ENCODE measurements around the gene MARK3. TPM values are rescaled to one million over a fixed set of nuclear protein-coding genes. Genes with fewer than 3 reads are reported as not detected.
"Not testable (repeated sequence)": the region's sequence is repeated elsewhere in the genome, so short reads cannot be mapped to it uniquely, and the experiment has no call there.

MARK3 gene
- polyA plus RNA-seq, 1 donor: 157 TPM

GRCh38 chr14:103525430-103526246 lies 140.4 kb downstream of the MARK3 start:
- not testable (repeated sequence) for DNase-seq

GRCh38 chr14:103526247-103526913 lies 141.2 kb downstream of the MARK3 start:
- DNase-seq: no peak

- DNase-seq: no peak
Measured at GRCh38 chr14:103526914-103527248, 141.7 kb downstream of the MARK3 start.

GRCh38 chr14:103527408-103528145 lies 142.4 kb downstream of the MARK3 start:
- no peak for DNase-seq

- DNase-seq: no peak
Measured at GRCh38 chr14:103528146-103528586, 143.0 kb downstream of the MARK3 start.

- peak; percentile 87 for DNase-seq
Measured at GRCh38 chr14:103528587-103529382, 143.6 kb downstream of the MARK3 start, which contains the start of gene TRMT61A. TSS of gene TRMT61A (plus strand) at chr14:103529196. CDS start at chr14:103529979, 783 bp downstream.

GRCh38 chr14:103529383-103530365 lies 144.5 kb downstream of the MARK3 start:
- no peak for DNase-seq

- no peak for DNase-seq
Measured at GRCh38 chr14:103530390-103530789, 145.2 kb downstream of the MARK3 start.

- DNase-seq: no peak
Measured at GRCh38 chr14:103530831-103531230, 145.6 kb downstream of the MARK3 start.

- no peak for DNase-seq
Measured at GRCh38 chr14:103531421-103532215, 146.4 kb downstream of the MARK3 start.

- DNase-seq: no peak
Measured at GRCh38 chr14:103532216-103533136, 147.3 kb downstream of the MARK3 start.

- DNase-seq: no peak
Measured at GRCh38 chr14:103533137-103533998, 148.2 kb downstream of the MARK3 start.

GRCh38 chr14:103533999-103534575 lies 148.9 kb downstream of the MARK3 start:
- no peak for DNase-seq

GRCh38 chr14:103534576-103535061 lies 149.4 kb downstream of the MARK3 start:
- DNase-seq: no peak

GRCh38 chr14:103535081-103535890 lies 150.1 kb downstream of the MARK3 start:
- no peak for DNase-seq

All from left kidney (tissue), 2 donors.